NCI-H460 (cell line): ENCODE results near the gene CD58. TPM values are rescaled to one million over a fixed set of nuclear protein-coding genes. Genes with fewer than 3 reads are reported as not detected.
"Not testable (repeated sequence)": the region's sequence is repeated elsewhere in the genome, so short reads cannot be mapped to it uniquely, and the experiment has no call there.

Experiments used
- DNase-seq: peaks from one replicate; pipeline ENCODE4 v3.0.0-alpha.2; 2016; ENCODE audit warnings: low read depth; ENCODE audit errors: extremely low read depth
- total RNA-seq: library from RNA; depleted of rRNA; stranded (reverse); fragments of >200 nt; shearing (Covaris generic); gene quantifications from 2 replicates; pipeline ENCODE4 v1.2.3, GENCODE V29; 2014

CD58 gene
- total RNA-seq, 1 experiment from 2014 or later: 32.3 TPM

DNA sequence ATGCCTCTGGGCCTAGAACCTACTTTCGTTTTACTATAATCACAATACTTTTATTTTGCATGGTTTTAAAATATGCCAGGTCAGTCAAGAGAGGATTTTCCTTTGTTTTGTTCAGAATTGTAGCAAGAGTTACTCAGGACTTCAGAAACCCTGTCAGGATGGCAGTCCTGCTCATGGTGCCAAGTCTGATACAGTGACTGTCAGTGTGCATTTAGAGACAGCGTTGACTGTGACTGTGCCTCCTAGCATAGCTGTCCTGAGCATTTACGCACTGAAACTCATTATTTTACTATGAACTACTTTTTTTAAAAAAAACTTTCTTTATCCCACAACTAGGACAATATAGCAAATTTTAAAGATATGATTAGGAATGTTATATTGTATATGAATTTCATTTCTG is 23.2 kb upstream of the CD58 start:
- not testable (repeated sequence) for DNase-seq

DNA sequence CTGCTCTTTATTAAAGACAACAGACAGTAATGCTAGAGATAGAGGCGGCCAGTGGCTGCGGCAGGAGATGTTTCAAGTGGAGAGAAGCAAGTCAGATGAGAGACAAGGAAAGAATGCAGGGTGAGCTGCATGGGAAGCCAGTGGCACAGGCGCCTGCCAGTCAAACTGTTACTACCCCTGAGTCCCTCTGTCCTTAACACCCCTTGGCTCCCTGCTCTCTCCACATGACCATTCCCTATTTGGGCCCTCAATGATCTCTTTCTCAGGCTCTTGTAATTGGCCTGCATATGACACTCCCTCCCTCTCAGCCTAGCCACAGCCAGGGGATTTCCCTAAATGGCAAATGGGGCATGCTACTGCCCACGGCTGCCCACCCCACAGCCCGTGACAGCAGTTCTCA is 22.6 kb upstream of the CD58 start:
- not testable (repeated sequence) for DNase-seq

DNA sequence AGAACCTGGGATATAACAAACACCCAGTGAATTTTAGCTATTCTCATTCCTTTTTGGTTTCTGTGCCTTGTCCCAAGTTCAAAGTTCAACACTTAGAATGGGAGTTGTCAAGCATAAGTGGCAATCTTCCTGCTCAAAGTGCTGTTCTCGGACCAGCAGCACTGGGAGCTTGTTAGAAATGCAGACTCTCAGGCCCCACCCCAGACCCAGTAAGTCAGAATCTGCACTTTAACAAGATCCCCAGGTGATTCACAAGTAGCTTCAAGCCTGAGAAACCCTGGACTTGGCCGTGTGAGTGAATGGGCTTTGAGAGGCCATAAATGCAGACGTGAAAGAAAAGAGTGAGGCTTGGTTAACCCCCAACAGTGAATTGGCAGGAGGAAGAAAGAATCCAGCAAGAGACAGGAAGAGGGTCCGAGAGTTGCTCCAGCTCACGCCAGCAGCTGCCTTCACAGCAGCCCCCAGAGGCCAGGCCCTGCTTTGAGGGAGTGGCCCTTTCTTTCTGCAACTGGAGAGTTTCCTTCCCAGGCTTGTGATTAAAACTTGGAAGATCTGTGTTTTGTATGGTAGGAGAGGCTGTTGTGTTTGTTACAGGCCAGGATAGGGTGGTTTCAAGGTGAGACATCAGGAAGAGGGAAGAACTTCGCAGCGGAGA is 21.3 kb upstream of the CD58 start:
- DNase-seq: not testable (repeated sequence)

DNA sequence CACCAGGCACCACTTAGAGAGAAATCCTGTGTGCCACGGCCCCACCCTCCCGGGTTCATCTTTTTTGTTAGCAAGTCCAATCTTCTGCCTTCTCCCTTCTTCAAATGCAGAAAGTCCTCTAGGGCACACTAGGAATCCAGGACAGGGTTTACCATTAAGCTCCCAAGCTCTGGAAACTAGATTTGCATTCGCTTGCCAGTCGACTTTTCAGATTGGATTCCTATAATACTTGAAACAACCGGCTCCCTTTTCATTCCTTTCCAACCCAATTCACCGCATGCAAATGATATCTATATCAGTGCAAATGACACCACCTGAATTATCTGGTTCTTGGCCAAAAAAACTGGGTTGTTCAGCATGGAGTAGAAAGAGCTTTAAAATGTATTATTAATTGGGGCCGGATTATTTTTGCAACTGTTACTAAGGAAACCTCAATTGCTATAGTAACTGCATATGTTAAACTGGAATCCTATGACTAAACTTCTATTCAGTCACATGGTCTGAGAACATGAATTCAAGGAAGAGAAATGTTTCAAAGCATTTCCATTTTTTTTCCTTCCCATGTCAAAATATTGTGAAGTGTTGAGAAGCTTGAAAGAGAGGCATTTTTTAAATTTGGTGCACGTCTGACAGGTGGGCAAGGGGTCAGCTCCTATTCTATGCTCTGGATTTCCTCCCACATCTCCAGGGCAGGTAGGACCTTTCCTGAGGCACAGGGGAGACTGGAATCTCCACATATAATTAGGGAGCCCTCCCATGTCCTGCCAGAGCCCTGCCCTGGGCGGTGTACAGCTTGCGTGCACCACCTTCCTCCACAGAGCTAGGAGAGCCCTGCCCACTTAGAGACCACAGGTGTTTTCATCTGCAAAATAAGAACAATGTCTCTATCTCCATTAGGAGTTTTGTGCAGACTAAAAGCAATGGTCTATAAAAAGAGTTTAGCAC is 20.5 kb upstream of the CD58 start:
- not testable (repeated sequence) for DNase-seq

DNA sequence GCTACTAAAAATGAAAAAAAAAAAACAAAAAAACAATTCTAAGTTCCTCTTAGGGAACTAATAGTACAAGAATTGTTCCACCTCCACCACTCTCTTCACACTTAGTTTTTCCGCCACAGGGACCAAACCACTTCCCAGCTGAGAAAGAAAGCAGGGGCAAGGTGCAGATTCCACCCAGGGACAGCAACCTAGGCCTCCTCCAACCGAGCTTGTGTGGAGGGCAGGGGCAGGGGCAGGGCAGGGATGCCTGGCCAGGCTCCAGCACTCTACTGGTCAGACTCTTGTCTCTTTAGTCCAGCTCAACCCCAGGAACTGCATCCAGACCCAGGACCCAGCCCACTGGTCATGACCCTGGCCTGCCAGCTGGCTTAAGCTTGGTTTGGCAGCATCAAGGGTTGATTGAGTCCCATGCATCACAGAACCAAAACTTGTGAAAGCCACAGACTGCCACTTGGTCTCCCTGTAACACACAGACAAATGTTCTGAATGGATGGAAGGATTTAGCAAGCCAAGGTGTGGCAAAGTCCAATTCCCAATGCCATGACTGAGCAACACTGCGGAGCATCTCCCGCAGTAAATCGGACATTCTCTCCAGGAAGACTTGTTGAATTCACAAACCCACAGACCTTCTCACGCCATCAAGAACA is 19.7 kb upstream of the CD58 start:
- not testable (repeated sequence) for DNase-seq

DNA sequence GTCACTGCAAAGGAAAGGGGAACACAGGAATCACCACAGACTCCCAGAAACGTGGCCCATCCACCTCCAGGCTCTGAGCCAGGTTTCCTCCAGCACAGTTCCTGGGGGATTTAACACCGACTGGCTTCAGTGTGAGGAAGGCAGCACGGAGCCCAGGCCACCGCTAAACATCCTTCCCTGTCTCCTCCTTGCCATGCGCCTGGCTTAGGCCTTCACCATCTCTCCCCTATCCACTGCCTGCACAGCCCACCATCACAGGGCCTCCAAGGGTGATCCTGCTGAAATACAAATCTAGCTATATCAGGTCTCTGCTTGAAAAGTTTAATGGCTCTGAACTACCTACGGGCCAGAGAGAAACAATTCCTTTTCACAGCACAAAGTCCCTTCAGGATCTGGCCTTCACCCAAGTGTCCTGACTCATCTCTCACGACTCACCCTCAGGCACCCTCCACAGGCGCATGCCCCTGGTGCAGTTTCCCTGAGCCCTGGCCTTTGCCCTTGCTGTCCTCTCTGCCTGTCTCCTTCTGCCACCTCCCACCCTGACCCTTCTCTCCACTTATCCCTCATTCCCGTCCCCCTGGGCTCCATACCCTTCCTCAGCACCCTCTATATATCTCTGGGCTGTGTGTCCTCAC is 18.4 kb upstream of the CD58 start:
- DNase-seq: not testable (repeated sequence)

DNA sequence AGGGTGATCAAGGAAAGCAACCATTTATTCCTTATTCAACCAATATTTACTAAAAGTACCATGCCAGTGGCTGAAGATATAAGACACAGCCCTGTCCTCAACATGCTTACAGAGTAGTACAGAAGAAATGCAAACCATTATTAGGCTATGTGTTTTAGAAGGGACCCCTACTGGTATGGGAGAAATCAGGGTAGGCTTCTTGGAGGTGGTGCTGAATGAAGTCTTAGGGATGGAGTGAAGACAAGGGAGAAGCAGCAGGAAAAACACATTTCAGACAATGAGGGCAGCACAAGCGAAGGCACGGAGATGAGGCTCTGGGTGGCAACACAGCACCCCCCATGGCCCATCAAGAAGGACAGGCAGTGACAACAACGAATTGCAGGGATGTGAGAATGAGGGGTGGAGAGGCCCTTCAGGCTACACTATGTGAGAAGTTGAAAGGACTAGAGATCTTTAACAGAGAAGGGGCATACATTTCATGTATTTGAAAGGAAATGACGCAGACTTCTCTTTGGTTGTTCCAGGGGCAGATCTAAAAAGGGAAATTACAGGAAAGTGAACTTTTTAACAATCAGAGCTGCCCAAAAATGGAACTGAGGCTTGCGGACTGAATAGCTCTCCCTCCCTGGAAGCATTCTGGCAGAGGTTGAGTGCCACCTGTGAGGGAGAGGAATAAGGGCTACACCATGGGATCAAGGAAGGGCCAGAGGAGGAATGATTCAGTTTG is 16.8 kb upstream of the CD58 start:
- DNase-seq: no peak

DNA sequence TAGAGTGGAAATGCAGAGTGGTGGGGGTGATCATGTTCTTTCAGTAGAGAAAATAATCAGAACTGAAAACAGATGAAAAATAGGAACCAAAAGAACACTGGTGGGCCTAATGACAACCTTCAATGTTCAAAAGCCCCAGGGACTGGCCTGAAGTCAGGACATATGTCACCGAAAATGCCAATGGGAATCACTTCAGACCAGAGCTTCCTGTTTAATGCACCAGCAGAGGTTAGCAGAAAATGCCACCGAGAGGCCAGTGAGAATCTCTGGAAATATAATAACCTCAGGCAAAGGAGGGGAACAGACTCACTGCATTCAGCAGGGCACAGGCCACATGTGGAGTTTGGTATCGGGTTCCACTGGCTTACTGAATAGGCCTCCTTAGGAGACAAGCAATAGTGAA is 15.9 kb upstream of the CD58 start:
- DNase-seq: no peak

DNA sequence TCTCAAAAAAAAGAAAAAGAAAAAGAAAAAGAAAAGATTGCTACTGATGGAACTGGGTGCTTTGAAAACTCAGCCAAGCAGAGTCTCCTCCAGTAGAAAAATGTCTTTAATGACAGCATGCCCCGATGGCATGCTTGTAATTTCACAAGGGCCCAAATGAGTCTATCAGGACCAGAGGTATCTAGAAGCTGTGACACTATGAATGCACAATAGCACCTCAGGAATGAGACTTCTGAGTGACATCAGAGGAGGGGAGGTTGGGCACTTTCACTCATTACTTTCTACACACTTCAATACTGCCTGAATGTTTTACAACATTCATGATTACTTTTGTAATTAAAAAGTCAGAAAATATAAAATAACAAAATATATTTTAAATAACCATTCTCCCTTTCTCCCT is 15.1 kb upstream of the CD58 start:
- DNase-seq: no peak

DNA sequence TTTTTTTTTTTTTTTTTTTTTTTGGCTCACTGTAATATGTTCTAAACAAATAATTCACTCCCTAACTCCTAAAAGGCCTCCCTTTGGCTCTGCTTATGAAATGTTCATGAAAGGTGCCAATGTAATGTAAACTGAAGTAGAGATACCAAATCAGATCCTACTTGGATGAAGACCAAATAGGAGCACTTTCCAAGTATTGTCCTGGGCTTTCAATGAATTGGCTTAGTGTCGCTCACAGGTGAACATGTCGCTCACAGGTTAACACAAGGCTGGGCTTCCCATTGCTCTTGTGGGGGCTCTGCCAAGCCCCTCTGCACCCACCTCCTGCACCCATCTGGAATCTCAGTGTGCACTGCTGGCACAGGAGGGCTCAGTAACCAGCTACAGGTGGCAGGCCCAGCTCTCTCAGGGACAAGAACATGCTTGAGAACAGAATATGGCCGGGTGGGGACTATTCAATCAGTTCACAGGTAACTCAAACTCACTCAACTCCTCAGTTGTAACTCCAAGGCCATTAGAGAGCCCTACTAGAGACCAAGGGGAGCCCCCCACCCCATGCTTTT is 10.6 kb upstream of the CD58 start:
- DNase-seq: no peak

DNA sequence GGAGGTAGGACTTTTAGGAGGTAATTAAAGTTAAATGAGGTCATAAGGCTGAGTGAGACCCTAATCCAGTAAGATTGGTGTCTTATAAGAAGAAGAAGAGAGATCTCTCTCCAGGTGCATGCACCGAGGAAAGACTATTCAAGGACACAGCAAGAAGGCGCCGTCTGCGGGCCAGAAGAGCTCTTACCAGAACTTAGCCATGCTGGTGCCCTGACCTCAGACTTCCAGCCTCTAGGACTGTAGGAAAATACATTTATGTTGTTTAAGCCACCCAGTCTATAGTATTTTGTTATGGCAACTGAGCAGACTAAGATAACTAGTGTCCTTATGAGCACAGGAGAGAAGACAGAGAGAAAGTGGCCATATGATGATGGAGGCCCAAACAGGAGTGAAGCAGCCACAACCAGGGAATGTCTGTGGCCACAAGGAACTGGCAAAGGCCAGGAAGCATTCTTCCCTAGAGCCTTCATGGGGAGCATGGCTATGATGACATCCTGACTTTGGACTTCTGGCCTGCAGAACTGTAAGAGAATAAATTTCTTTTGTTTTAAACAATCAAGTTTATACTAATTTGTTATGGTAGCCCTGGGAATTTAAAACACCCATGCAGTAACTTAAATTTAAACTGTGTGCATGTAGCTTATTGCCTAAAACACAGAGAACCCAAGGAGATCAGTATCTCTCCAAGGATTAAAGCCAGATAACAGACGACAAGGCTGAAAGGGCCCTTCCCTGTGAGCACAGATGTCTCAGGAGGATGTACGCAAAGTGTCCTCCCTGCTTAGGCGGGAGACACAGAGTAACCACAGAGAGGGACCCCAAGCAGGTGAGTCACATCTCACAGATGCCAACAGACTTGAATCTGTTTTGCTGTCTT is 9.9 kb upstream of the CD58 start:
- DNase-seq: no peak

DNA sequence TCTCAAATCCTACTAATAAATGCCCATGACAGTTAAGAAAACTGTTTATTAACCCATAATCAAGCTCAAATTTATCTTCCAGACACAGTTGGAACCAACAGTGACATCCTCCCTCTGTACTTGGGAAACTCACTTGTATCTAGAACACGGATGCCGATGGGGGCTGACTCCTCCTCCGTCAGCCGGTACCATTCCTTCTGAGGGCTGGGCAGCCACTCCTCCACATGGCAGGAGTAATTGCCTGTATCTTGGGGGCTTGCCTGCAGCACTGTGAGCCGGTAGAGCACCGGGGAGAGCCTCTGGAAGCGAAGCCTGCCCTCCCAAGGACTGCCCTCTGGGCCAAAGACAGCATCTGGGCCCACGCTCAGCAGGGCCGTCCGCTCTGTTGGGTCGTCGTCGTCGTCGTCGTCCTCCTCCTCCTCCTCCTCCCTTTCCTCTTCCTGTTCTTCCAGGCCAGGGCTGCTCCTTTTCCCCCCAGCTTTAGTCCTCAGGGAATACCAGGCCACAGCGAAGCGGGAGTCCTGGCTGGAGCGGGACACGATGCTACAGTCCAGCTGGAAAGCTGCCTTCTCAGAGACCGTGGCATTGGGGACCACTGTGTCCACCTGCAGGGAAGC is 8.5 kb upstream of the CD58 start:
- DNase-seq: no peak

DNA sequence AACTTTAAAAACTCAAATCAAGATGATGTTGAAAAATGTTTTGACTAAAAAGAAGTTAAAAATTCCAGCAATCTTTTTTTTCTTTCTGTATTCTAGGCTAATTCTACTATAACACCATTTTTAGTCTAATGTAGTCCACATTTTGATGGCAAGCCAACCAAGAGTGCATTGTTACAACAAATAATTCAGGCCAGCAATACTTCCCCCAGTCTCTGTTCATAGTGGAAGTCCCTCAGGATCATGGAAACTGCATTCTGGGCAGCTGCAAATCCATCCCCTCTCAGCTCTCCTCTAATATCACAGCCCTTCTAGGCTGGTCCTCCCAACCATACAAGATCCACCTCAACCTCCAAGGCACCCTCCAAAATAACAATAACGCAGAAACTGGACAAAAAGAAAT is 7.8 kb upstream of the CD58 start:
- no peak for DNase-seq

DNA sequence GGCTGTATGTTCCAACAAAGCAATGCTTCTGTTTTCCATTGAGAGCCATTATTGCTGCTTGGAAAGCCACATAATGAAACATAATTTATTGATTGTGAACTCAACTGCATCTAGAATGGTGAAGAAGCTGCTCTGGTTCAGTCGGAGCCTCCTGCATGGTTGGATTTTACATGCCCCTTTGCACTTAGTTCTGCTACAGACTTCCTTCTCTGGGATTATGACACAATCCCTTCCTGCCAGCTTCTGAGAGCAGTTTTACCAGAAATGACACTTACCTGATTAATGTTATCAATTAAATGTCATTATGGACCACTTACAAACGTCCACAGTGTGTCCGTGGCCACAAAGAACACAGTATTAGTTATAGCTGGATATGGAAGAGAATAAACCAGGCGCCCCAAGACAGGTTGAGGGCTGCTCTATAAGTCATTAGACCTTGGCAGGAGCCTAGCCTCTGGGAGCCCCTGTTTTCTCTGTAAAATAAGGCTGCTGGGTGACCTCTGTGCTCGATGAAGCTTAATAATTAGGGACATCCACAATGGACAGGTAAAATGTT is 7.0 kb upstream of the CD58 start:
- no peak for DNase-seq

DNA sequence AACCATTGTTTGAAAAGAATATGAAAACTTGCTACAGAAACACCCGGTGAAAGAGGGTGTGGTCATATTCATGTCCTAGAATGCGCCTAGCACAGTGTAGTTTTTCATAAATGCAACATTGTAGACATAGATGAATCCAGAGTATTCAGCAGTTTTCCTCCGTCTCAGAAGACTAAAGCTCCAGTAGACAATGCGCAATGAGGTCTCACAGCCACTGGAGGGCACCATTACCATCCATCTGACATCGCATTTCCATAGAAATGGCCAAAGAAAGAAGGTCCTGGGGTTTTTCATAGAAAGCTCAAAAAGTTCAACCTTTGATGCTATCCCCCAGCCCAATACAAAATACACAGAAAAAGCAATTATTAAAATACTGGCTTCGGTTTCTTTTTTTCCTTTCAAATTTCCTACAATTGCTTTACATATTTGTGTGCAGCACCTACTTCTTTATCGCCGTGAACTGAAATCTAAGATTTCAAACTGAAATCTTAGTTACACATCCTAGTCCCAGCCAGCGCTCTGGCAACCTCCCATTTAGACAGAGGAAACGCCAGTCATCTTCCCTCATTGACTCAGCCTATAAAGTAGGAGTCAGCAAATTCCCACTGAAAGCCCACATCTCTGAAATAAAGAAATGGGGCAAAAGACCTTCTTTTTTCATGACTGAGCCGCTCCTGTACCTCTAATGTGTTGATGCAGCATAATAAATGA is 3.9 kb upstream of the CD58 start:
- DNase-seq: peak; percentile 54

DNA sequence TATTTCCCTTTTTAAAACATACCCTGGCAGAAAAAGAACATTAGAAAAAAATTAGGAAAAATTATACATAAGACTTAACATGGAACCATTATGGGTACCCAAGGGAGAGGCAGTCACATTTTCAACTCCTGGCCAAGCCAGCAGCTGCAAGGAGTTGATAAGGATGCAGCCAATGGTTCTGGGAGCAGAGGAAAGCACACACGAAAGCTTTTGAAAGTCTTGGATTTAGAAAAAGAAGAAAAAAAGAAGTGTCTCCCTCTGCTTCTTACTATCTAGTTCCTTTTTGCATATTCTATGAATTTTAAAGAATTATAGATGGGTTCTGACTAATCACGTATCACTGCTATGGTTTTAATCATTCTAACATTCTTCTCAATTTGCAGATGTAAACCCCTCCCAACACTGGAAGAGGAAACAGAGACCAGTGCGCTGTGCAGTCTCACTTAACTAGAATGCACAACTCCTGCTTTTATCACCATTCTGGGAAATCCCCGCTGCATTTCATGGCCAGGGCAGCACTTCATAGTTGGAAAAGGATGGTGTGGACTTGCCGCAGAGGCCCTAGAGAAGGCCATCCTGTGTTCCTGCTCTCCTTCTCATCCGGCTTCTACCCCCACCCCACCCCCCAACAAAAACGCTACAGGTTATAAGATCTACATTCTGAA is 2.7 kb upstream of the CD58 start:
- no peak for DNase-seq

DNA sequence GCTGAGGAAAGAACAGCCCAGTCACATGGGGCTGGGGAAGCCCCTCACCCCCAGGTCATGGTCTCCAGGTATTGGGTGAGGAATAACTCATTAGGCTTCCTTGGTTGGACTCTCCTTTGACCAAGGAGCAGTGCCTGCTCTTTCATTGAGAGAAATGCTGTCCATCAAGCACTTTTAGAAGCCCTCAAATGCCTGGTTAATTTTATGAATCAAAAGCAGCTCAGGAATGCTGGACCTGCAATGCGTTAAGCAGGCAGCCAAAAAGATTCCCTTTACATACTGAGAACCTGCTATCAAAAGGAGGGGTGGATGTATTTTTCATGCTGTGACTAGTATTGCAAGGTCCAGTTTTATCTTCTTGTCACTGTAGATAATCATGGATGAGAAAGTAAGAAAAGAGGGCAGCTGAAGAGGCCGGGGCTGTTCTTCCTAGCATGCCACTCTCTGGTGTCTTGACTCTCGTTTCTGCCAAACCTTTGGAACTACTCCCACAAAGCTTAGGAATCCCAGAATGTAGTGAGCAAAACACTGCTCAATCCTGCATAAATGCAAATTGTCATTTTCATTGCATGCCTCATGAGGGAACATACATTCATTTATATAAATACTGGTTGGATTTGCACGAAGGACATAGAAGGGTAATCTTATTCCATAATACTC is 2.1 kb upstream of the CD58 start:
- DNase-seq: no peak
